Measurements from ENCODE around the gene TRIM62.
A peak's percentile ranks its signal among the peaks of the same experiment; 100 is the strongest.

The TRIM62 gene

GRCh38 chr1:33119532-33120217, 62.2 kb downstream of the TRIM62 start:
- peaks cover 7% of the 10 kb centered on the region for H3K4me1 ChIP-seq (ENCODE audit: insufficient read depth, poor library complexity, severe bottlenecking)
- no peak for TF ChIP-seq CTCF (IDR thresholded peaks at IDR 0.05; ENCODE audit: poor library complexity, severe bottlenecking)

GRCh38 chr1:33119050-33119449, 62.8 kb downstream of the TRIM62 start:
- Histone ChIP-seq H3K27me3 (ENCODE audit: insufficient read depth, poor library complexity, severe bottlenecking) (no peaks in the 10 kb centered on the region), H3K27ac (ENCODE audit: poor library complexity, severe bottlenecking) (no peak overlapping the region), H3K4me1 (ENCODE audit: insufficient read depth, poor library complexity, severe bottlenecking) (peaks cover 7% of the 10 kb centered on the region), H3K4me3 (ENCODE audit: severe bottlenecking) (no peak overlapping the region), H3K36me3 (ENCODE audit: low read depth) (no peaks in the 10 kb centered on the region), H3K9me3 (ENCODE audit: severe bottlenecking) (no peaks in the 10 kb centered on the region)
- no peak for DNase-seq (ENCODE audit: low spot score)
- no peak for ATAC-seq (ENCODE audit: low read depth)
- TF ChIP-seq CTCF (IDR thresholded peaks at IDR 0.05; ENCODE audit: poor library complexity, severe bottlenecking) = no peak

More at GRCh38 chr1:33119532-33120217, 62.2 kb downstream of the TRIM62 start:
- Histone ChIP-seq H3K36me3 (ENCODE audit: low read depth) (peaks cover 1% of the 10 kb centered on the region), H3K4me3 (ENCODE audit: severe bottlenecking) (no peak overlapping the region), H3K27ac (ENCODE audit: poor library complexity, severe bottlenecking) (no peak overlapping the region), H3K9me3 (ENCODE audit: severe bottlenecking) (no peaks in the 10 kb centered on the region), H3K27me3 (ENCODE audit: insufficient read depth, poor library complexity, severe bottlenecking) (no peaks in the 10 kb centered on the region)
- no peak for DNase-seq (ENCODE audit: low spot score)
- no peak; the same call in 2 of the 3 replicates for ATAC-seq (ENCODE audit: low read depth)

GRCh38 chr1:33118274-33118673, 63.6 kb downstream of the TRIM62 start:
- TF ChIP-seq CTCF (IDR thresholded peaks at IDR 0.05; ENCODE audit: poor library complexity, severe bottlenecking) = no peak
- Histone ChIP-seq H3K36me3 (ENCODE audit: low read depth) (no peaks in the 10 kb centered on the region), H3K4me1 (ENCODE audit: insufficient read depth, poor library complexity, severe bottlenecking) (peaks cover 7% of the 10 kb centered on the region), H3K27me3 (ENCODE audit: insufficient read depth, poor library complexity, severe bottlenecking) (no peaks in the 10 kb centered on the region), H3K4me3 (ENCODE audit: severe bottlenecking) (no peak overlapping the region), H3K27ac (ENCODE audit: poor library complexity, severe bottlenecking) (no peak overlapping the region), H3K9me3 (ENCODE audit: severe bottlenecking) (no peaks in the 10 kb centered on the region)
- DNase-seq (ENCODE audit: low spot score) (no peak), ATAC-seq (ENCODE audit: low read depth) (no peak)

- no peak for DNase-seq (ENCODE audit: low spot score)
- Histone ChIP-seq H3K4me3 (ENCODE audit: severe bottlenecking) (no peak overlapping the region), H3K9me3 (ENCODE audit: severe bottlenecking) (no peaks in the 10 kb centered on the region), H3K36me3 (ENCODE audit: low read depth) (no peaks in the 10 kb centered on the region), H3K4me1 (ENCODE audit: insufficient read depth, poor library complexity, severe bottlenecking) (peaks cover 7% of the 10 kb centered on the region), H3K27ac (ENCODE audit: poor library complexity, severe bottlenecking) (no peak overlapping the region), H3K27me3 (ENCODE audit: insufficient read depth, poor library complexity, severe bottlenecking) (no peaks in the 10 kb centered on the region)
- no peak for ATAC-seq (ENCODE audit: low read depth)
- TF ChIP-seq CTCF (IDR thresholded peaks at IDR 0.05; ENCODE audit: poor library complexity, severe bottlenecking) = no peak
Measured at GRCh38 chr1:33117440-33118085, 64.3 kb downstream of the TRIM62 start.

- H3K4me1 ChIP-seq (ENCODE audit: insufficient read depth, poor library complexity, severe bottlenecking) = no peaks in the 10 kb centered on the region
- DNase-seq (ENCODE audit: low spot score) (no peak), ATAC-seq (ENCODE audit: low read depth) (peak; percentile 59; the same call in 1 of the 3 replicates)
- no peaks in the 10 kb centered on the region for H3K9me3 ChIP-seq (ENCODE audit: severe bottlenecking)
- no peak overlapping the region for H3K27ac ChIP-seq (ENCODE audit: poor library complexity, severe bottlenecking)
- no peak overlapping the region for H3K4me3 ChIP-seq (ENCODE audit: severe bottlenecking)
- no peaks in the 10 kb centered on the region for H3K36me3 ChIP-seq (ENCODE audit: low read depth)
- peak; percentile 73 for TF ChIP-seq CTCF (IDR thresholded peaks at IDR 0.05; ENCODE audit: poor library complexity, severe bottlenecking)
- H3K27me3 ChIP-seq (ENCODE audit: insufficient read depth, poor library complexity, severe bottlenecking) = no peaks in the 10 kb centered on the region
Measured at GRCh38 chr1:33111965-33112364, 69.9 kb downstream of the TRIM62 start.

Measured in RWPE2 (cell line).